WTC11 (cell line): Measurements from ENCODE around the gene FLNA. TPM values are rescaled to one million over a fixed set of nuclear protein-coding genes. Genes with fewer than 3 reads are reported as not detected.
A peak's percentile ranks its signal among the peaks of the same experiment; 100 is the strongest.

Experiments used
- ATAC-seq: fragments of 200-7000 bp; cut with Tn5 transposase; 2 replicates; pipeline ENCODE4 v1.10.0; 2021; ENCODE audit warnings: mild to moderate bottlenecking, moderate library complexity
- CTCF ChIA-PET: fragments of 300-600 bp; sonication (Branson Sonifier 250); formaldehyde crosslinking; loops from one replicate; lab custom pipeline; 2021; ENCODE audit warnings: antibody characterized with exemption; lab: Charles Lee
- POLR2A ChIA-PET: fragments of 350-600 bp; sonication (Branson Sonifier 250); formaldehyde crosslinking; loops from one replicate; lab custom pipeline; 2021; ENCODE audit warnings: antibody characterized with exemption; lab: Charles Lee
- DNase-seq: peaks from one replicate; pipeline ENCODE4 v3.0.0; 2021; ENCODE audit warnings: low spot score
- H3K27ac Mint-ChIP-seq: 2 replicates; pipeline ENCODE4 v1.8.0; 2021; ENCODE audit warnings: mixed read lengths
- H3K27me3 Mint-ChIP-seq: 2 replicates; pipeline ENCODE4 v1.8.0; 2021; ENCODE audit warnings: low read depth, mild to moderate bottlenecking, moderate library complexity, mixed read lengths
- H3K36me3 Mint-ChIP-seq: 2 replicates; pipeline ENCODE4 v1.8.0; 2021; ENCODE audit warnings: mixed read lengths
- H3K4me1 Mint-ChIP-seq: 2 replicates; pipeline ENCODE4 v1.8.0; 2022; ENCODE audit warnings: mixed read lengths
- H3K4me3 Mint-ChIP-seq: 2 replicates; pipeline ENCODE4 v1.8.0; 2021; ENCODE audit warnings: mild to moderate bottlenecking, moderate library complexity, mixed read lengths
- H3K9me3 Mint-ChIP-seq: 2 replicates; pipeline ENCODE4 v1.8.0; 2021; ENCODE audit warnings: mixed read lengths
- CBFB ChIP-seq: sonication (generic); formaldehyde crosslinking; IDR thresholded peaks from 2 replicates; pipeline ENCODE4 v1.8.1; 2022; ENCODE audit warnings: mild to moderate bottlenecking, low read depth, missing genetic modification reagents
- JAZF1 ChIP-seq: fragments of 250-450 bp; sonication (Bioruptor Pico); IDR thresholded peaks from 2 replicates; pipeline ENCODE4 v1.9.0; 2021; ENCODE audit warnings: moderate library complexity, mild to moderate bottlenecking, inconsistent platforms
- NFATC4 ChIP-seq: fragments of 250-450 bp; sonication (Bioruptor Pico); IDR thresholded peaks from 2 replicates; pipeline ENCODE4 v1.9.0; 2021; ENCODE audit warnings: mild to moderate bottlenecking
- NR1H2 ChIP-seq: sonication (generic); formaldehyde crosslinking; IDR thresholded peaks from 2 replicates; pipeline ENCODE4 v1.9.0; 2021; ENCODE audit warnings: mild to moderate bottlenecking, moderate library complexity, missing genetic modification reagents
- NR2C2 ChIP-seq: sonication (generic); formaldehyde crosslinking; IDR thresholded peaks from 2 replicates; pipeline ENCODE4 v1.8.0; 2022; ENCODE audit warnings: mild to moderate bottlenecking, missing genetic modification reagents
- NR3C1 ChIP-seq: sonication (generic); formaldehyde crosslinking; conservative IDR thresholded peaks from 2 replicates; pipeline ENCODE4 v1.8.1; 2023; ENCODE audit warnings: low read depth, mild to moderate bottlenecking, missing genetic modification reagents
- TCF7 ChIP-seq: sonication (generic); formaldehyde crosslinking; IDR thresholded peaks from 2 replicates; pipeline ENCODE4 v1.8.0; 2022; ENCODE audit warnings: mild to moderate bottlenecking, low read depth, missing genetic modification reagents, moderate library complexity
- TEAD1 ChIP-seq: sonication (generic); formaldehyde crosslinking; IDR thresholded peaks from 2 replicates; pipeline ENCODE4 v1.8.0; 2022; ENCODE audit warnings: mild to moderate bottlenecking, missing genetic modification reagents
- ZNF317 ChIP-seq: sonication (generic); formaldehyde crosslinking; IDR thresholded peaks from 2 replicates; pipeline ENCODE4 v1.8.1; 2023; ENCODE audit warnings: low read depth, mild to moderate bottlenecking, moderate library complexity, missing genetic modification reagents, borderline replicate concordance
- ZNF671 ChIP-seq: fragments of 250-450 bp; sonication (Bioruptor Pico); IDR thresholded peaks from 2 replicates; pipeline ENCODE4 v1.8.0; 2021; ENCODE audit warnings: mild to moderate bottlenecking
- total RNA-seq: library from RNA; stranded (reverse); gene quantifications from 3 replicates; pipeline ENCODE4 v1.2.3, GENCODE V29; 2021
- TF ChIP-seq, protein P1 (sequence below): fragments of 250-450 bp; sonication (Bioruptor Pico); IDR thresholded peaks from 2 replicates; pipeline ENCODE4 v2.1.2; 2022; ENCODE audit warnings: mild to moderate bottlenecking, moderate library complexity
- TF ChIP-seq, protein P2 (sequence below): sonication (generic); formaldehyde crosslinking; IDR thresholded peaks from 2 replicates; pipeline ENCODE4 v1.8.1; 2023; ENCODE audit warnings: mild to moderate bottlenecking, missing genetic modification reagents, moderate library complexity
- TF ChIP-seq, protein P3 (sequence below): sonication (generic); formaldehyde crosslinking; IDR thresholded peaks from 2 replicates; pipeline ENCODE4 v1.8.0; 2022; ENCODE audit warnings: mild to moderate bottlenecking, missing genetic modification reagents
- TF ChIP-seq, protein P4 (sequence below): sonication (generic); formaldehyde crosslinking; IDR thresholded peaks from 2 replicates; pipeline ENCODE4 v1.8.0; 2022; ENCODE audit warnings: mild to moderate bottlenecking, missing genetic modification reagents
- TF ChIP-seq, protein P5 (sequence below): sonication (generic); formaldehyde crosslinking; conservative IDR thresholded peaks from 2 replicates; pipeline ENCODE4 v1.8.1; 2022; ENCODE audit warnings: mild to moderate bottlenecking, missing genetic modification reagents
- TF ChIP-seq, protein P6 (sequence below): sonication (generic); formaldehyde crosslinking; IDR thresholded peaks from 2 replicates; pipeline ENCODE4 v1.8.1; 2023; ENCODE audit warnings: mild to moderate bottlenecking, missing genetic modification reagents
- TF ChIP-seq, protein P7 (sequence below): sonication (generic); formaldehyde crosslinking; IDR thresholded peaks from 2 replicates; pipeline ENCODE4 v1.8.0; 2022; ENCODE audit warnings: mild to moderate bottlenecking, missing genetic modification reagents
- TF ChIP-seq, protein P8 (sequence below): sonication (generic); formaldehyde crosslinking; IDR thresholded peaks from 2 replicates; pipeline ENCODE4 v1.8.0; 2022; ENCODE audit warnings: mild to moderate bottlenecking, missing genetic modification reagents
- TF ChIP-seq, protein P9 (sequence below): sonication (generic); formaldehyde crosslinking; IDR thresholded peaks from 2 replicates; pipeline ENCODE4 v1.8.1; 2023; ENCODE audit warnings: mild to moderate bottlenecking, moderate library complexity, missing genetic modification reagents
- TF ChIP-seq, protein P10 (sequence below): fragments of 200-600 bp; IDR thresholded peaks from 2 replicates; pipeline ENCODE4 v1.8.0; 2022; ENCODE audit warnings: antibody characterized with exemption

The FLNA gene
- total RNA-seq, 1 experiment from 2014 or later: 1,017 TPM

DNA sequence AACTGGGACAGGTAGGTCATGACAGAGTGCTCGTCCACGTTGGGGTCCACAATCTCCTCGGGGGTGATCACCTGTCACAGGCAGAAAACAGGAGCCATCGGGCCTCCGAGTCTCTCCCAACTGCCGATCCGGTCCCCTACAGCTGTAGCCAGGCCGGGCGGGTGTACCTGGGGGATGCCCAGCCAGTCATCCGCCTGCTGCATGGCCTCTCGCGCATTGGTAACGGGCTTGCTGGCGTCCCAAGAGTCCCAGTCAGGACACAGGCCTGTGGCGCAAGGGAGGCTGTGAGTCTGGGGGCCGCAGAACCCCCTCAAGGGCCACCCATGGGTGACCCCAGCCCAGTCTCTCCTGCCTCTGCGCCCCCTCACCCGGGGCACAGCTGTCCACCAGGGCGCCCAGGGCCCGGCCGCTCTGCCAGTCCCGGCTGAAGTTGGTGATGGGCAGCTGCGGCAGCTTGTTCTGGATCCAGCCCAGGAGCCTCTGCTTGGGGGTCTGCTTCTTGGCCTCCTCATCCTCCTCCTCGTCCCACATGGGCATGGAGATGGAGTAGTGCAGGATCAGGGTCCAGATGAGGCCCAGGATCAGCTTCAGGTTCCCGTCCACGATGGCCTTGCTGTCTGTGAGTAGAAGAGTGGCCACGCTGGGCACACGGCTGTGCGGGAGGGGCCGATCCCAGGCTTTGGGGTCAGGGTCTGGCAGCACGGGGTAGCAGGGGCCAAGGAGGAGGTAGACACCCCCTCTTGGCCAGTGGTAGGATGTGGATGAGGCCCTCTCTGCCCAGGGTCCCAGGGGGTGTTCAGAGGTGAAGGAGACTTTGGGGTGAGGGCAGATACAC, 6.7 kb downstream of the FLNA start:
- DNase-seq: no peak
- POLR2A ChIA-PET: no interaction called here
- peak overlapping the region; percentile 65; the same call in 1 of the 2 replicates for H3K27ac Mint-ChIP-seq

DNA sequence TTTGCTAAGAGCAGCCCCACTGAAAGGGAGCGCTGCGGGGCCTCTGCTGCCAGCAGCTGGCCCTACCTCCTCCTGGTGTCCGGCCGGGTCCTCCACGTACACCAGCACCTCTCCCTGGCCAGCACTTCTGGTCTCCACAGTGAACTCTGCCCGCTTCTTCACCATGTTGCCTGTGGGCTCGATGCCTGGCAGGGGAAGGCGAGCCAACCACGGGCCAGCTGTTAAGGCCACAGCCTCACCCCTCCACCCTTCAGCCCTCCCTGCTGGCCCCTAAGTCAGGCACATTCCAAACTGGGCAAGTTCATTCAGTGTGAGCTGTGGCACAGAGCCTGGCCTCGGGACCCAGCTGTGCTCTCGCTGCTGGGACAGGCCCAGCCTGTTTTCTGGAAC, 7.8 kb downstream of the FLNA start:
- Mint-ChIP-seq H3K36me3 (peaks cover 43% of the 10 kb centered on the region), H3K27me3 (no peaks in the 10 kb centered on the region)
- POLR2A ChIA-PET: no interaction called here
- TF ChIP-seq, protein P1, sequence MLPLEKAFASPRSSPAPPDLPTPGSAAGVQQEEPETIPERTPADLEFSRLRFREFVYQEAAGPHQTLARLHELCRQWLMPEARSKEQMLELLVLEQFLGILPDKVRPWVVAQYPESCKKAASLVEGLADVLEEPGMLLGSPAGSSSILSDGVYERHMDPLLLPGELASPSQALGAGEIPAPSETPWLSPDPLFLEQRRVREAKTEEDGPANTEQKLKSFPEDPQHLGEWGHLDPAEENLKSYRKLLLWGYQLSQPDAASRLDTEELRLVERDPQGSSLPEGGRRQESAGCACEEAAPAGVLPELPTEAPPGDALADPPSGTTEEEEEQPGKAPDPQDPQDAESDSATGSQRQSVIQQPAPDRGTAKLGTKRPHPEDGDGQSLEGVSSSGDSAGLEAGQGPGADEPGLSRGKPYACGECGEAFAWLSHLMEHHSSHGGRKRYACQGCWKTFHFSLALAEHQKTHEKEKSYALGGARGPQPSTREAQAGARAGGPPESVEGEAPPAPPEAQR (CRISPR knock-in tag): no peak
- TF ChIP-seq, protein P2, sequence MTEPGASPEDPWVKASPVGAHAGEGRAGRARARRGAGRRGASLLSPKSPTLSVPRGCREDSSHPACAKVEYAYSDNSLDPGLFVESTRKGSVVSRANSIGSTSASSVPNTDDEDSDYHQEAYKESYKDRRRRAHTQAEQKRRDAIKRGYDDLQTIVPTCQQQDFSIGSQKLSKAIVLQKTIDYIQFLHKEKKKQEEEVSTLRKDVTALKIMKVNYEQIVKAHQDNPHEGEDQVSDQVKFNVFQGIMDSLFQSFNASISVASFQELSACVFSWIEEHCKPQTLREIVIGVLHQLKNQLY (CRISPR knock-in tag): no peak
- TF ChIP-seq NR2C2 (CRISPR knock-in tag): no peak
- TF ChIP-seq ZNF671 (CRISPR knock-in tag): no peak
- TF ChIP-seq TCF7 (CRISPR knock-in tag): no peak
- TF ChIP-seq, protein P3, sequence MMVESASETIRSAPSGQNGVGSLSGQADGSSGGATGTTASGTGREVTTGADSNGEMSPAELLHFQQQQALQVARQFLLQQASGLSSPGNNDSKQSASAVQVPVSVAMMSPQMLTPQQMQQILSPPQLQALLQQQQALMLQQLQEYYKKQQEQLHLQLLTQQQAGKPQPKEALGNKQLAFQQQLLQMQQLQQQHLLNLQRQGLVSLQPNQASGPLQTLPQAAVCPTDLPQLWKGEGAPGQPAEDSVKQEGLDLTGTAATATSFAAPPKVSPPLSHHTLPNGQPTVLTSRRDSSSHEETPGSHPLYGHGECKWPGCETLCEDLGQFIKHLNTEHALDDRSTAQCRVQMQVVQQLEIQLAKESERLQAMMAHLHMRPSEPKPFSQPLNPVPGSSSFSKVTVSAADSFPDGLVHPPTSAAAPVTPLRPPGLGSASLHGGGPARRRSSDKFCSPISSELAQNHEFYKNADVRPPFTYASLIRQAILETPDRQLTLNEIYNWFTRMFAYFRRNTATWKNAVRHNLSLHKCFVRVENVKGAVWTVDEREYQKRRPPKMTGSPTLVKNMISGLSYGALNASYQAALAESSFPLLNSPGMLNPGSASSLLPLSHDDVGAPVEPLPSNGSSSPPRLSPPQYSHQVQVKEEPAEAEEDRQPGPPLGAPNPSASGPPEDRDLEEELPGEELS (CRISPR knock-in tag): no peak
- TF ChIP-seq TEAD1: no peak
- TF ChIP-seq, protein P4, sequence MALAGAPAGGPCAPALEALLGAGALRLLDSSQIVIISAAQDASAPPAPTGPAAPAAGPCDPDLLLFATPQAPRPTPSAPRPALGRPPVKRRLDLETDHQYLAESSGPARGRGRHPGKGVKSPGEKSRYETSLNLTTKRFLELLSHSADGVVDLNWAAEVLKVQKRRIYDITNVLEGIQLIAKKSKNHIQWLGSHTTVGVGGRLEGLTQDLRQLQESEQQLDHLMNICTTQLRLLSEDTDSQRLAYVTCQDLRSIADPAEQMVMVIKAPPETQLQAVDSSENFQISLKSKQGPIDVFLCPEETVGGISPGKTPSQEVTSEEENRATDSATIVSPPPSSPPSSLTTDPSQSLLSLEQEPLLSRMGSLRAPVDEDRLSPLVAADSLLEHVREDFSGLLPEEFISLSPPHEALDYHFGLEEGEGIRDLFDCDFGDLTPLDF (CRISPR knock-in tag): no peak
- no peak for TF ChIP-seq ZNF317 (CRISPR knock-in tag)
- TF ChIP-seq, protein P5, sequence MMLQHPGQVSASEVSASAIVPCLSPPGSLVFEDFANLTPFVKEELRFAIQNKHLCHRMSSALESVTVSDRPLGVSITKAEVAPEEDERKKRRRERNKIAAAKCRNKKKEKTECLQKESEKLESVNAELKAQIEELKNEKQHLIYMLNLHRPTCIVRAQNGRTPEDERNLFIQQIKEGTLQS (CRISPR knock-in tag): no peak
- TF ChIP-seq, protein P6, sequence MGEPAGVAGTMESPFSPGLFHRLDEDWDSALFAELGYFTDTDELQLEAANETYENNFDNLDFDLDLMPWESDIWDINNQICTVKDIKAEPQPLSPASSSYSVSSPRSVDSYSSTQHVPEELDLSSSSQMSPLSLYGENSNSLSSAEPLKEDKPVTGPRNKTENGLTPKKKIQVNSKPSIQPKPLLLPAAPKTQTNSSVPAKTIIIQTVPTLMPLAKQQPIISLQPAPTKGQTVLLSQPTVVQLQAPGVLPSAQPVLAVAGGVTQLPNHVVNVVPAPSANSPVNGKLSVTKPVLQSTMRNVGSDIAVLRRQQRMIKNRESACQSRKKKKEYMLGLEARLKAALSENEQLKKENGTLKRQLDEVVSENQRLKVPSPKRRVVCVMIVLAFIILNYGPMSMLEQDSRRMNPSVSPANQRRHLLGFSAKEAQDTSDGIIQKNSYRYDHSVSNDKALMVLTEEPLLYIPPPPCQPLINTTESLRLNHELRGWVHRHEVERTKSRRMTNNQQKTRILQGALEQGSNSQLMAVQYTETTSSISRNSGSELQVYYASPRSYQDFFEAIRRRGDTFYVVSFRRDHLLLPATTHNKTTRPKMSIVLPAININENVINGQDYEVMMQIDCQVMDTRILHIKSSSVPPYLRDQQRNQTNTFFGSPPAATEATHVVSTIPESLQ (CRISPR knock-in tag): no peak
- no peak for TF ChIP-seq NR1H2 (CRISPR knock-in tag)
- TF ChIP-seq, protein P7, sequence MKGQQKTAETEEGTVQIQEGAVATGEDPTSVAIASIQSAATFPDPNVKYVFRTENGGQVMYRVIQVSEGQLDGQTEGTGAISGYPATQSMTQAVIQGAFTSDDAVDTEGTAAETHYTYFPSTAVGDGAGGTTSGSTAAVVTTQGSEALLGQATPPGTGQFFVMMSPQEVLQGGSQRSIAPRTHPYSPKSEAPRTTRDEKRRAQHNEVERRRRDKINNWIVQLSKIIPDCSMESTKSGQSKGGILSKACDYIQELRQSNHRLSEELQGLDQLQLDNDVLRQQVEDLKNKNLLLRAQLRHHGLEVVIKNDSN: no peak
- no peak for TF ChIP-seq JAZF1 (CRISPR knock-in tag)

More for the DNA sequence above, 6.7 kb downstream of the FLNA start:
- TF ChIP-seq, protein P8, sequence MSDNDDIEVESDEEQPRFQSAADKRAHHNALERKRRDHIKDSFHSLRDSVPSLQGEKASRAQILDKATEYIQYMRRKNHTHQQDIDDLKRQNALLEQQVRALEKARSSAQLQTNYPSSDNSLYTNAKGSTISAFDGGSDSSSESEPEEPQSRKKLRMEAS: no peak
- TF ChIP-seq NFATC4 (CRISPR knock-in tag): no peak
- TF ChIP-seq, protein P9, sequence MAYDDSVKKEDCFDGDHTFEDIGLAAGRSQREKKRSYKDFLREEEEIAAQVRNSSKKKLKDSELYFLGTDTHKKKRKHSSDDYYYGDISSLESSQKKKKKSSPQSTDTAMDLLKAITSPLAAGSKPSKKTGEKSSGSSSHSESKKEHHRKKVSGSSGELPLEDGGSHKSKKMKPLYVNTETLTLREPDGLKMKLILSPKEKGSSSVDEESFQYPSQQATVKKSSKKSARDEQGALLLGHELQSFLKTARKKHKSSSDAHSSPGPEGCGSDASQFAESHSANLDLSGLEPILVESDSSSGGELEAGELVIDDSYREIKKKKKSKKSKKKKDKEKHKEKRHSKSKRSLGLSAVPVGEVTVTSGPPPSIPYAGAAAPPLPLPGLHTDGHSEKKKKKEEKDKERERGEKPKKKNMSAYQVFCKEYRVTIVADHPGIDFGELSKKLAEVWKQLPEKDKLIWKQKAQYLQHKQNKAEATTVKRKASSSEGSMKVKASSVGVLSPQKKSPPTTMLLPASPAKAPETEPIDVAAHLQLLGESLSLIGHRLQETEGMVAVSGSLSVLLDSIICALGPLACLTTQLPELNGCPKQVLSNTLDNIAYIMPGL (CRISPR knock-in tag): no peak
- no peak for TF ChIP-seq ZNF671 (CRISPR knock-in tag)
- no peak for TF ChIP-seq NR3C1 (CRISPR knock-in tag)
- TF ChIP-seq, protein P10, sequence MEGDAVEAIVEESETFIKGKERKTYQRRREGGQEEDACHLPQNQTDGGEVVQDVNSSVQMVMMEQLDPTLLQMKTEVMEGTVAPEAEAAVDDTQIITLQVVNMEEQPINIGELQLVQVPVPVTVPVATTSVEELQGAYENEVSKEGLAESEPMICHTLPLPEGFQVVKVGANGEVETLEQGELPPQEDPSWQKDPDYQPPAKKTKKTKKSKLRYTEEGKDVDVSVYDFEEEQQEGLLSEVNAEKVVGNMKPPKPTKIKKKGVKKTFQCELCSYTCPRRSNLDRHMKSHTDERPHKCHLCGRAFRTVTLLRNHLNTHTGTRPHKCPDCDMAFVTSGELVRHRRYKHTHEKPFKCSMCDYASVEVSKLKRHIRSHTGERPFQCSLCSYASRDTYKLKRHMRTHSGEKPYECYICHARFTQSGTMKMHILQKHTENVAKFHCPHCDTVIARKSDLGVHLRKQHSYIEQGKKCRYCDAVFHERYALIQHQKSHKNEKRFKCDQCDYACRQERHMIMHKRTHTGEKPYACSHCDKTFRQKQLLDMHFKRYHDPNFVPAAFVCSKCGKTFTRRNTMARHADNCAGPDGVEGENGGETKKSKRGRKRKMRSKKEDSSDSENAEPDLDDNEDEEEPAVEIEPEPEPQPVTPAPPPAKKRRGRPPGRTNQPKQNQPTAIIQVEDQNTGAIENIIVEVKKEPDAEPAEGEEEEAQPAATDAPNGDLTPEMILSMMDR: no peak
- no peak for TF ChIP-seq CBFB (CRISPR knock-in tag)
- Mint-ChIP-seq H3K4me3 (peak overlapping the region; percentile 59), H3K9me3 (no peaks in the 10 kb centered on the region), H3K4me1 (peaks cover 9% of the 10 kb centered on the region), H3K36me3 (peaks cover 35% of the 10 kb centered on the region), H3K27me3 (peaks cover 3% of the 10 kb centered on the region; the same call in 1 of the 2 replicates)
- no peak for ATAC-seq
- CTCF ChIA-PET: no interaction called here

More for the DNA sequence above, 7.8 kb downstream of the FLNA start:
- CTCF ChIA-PET: no interaction called here
- DNase-seq (no peak), ATAC-seq (no peak)
- Mint-ChIP-seq H3K9me3 (no peaks in the 10 kb centered on the region), H3K27ac (no peak overlapping the region), H3K4me3 (no peak overlapping the region), H3K4me1 (0 out of 2 replicates have a peak, but pooled peaks cover 5% of the 10 kb centered on the region)
